Liver (tissue), 9 donors: ENCODE measurements around the gene SNX10. TPM values are rescaled to one million over a fixed set of nuclear protein-coding genes. Genes with fewer than 3 reads are reported as not detected.

Experiments used
- DNase-seq: peaks from one replicate; pipeline ENCODE4 v3.0.0-alpha.2; 2017; ENCODE audit warnings: low spot score
- H3K27ac ChIP-seq, 2 donors: one replicate each; pipeline ENCODE4 v1.7.0; 2013; ENCODE audit warnings: inconsistent platforms in 2 of 2, low read length in 2 of 2, control low read depth in 1 of 2, low read depth in 1 of 2, mild to moderate bottlenecking in 1 of 2
- H3K27me3 ChIP-seq, 4 donors: one replicate each; pipeline versions ENCODE4 v1.6.1 to v1.7.0; 2013; ENCODE audit warnings: low read length in 3 of 4, inconsistent platforms in 1 of 4, mild to moderate bottlenecking in 1 of 4, moderate library complexity in 1 of 4; ENCODE audit not compliant: control insufficient read depth in 4 of 4, insufficient read depth in 4 of 4
- H3K36me3 ChIP-seq, 4 donors: one replicate each; pipeline versions ENCODE4 v1.6.1 to v1.7.0; 2013; ENCODE audit warnings: low read length in 3 of 4, mild to moderate bottlenecking in 3 of 4, low read depth in 1 of 4, moderate library complexity in 1 of 4; ENCODE audit not compliant: control insufficient read depth in 4 of 4, insufficient read depth in 3 of 4
- H3K4me1 ChIP-seq, 4 donors: one replicate each; pipeline versions ENCODE4 v1.6.1 to v1.7.0; 2013; ENCODE audit warnings: low read length in 3 of 4, mild to moderate bottlenecking in 3 of 4, moderate library complexity in 1 of 4; ENCODE audit not compliant: control insufficient read depth in 4 of 4, insufficient read depth in 4 of 4
- H3K4me3 ChIP-seq, 3 donors: one replicate each; pipeline versions ENCODE4 v1.6.1 to v1.7.0; 2013; ENCODE audit warnings: low read length in 3 of 3, control low read depth in 1 of 3, low read depth in 1 of 3, mild to moderate bottlenecking in 1 of 3
- H3K9ac ChIP-seq, 2 donors: one replicate each; pipeline ENCODE4 v1.7.0; 2013; ENCODE audit warnings: low read length in 2 of 2, mild to moderate bottlenecking in 2 of 2, moderate library complexity in 2 of 2, control low read depth in 1 of 2, low read depth in 1 of 2
- H3K9me3 ChIP-seq, 4 donors: one replicate each; pipeline versions ENCODE4 v1.6.1 to v1.7.0; 2013; ENCODE audit warnings: low read length in 3 of 4; ENCODE audit not compliant: control insufficient read depth in 4 of 4
- ATF3 ChIP-seq: IDR thresholded peaks from 2 replicates; pipeline ENCODE4 v1.6.1; 2016; ENCODE audit warnings: antibody characterized with exemption
- CTCF ChIP-seq: fragments of 150-350 bp; IDR thresholded peaks from 2 replicates; pipeline ENCODE4 v1.5.1; 2017; ENCODE audit warnings: improper control_type of control experiment, low read depth, low read length; ENCODE audit not compliant: missing input control
- EGR1 ChIP-seq, 2 donors: IDR thresholded peaks; 2 replicates each; pipeline ENCODE4 v1.6.1; 2016 to 2018; ENCODE audit warnings: antibody characterized with exemption in 2 of 2, low read depth in 2 of 2
- FOXA1 ChIP-seq: IDR thresholded peaks from 2 replicates; pipeline ENCODE4 v1.6.1; 2016; ENCODE audit warnings: antibody characterized with exemption
- FOXA2 ChIP-seq: IDR thresholded peaks from 2 replicates; pipeline ENCODE4 v1.6.1; 2016; ENCODE audit warnings: antibody characterized with exemption
- GABPA ChIP-seq, 2 donors: IDR thresholded peaks in 1 of 2; conservative IDR thresholded peaks in 1 of 2; 2 replicates each; pipeline ENCODE4 v1.6.1; 2016; ENCODE audit warnings: antibody characterized with exemption in 2 of 2, mild to moderate bottlenecking in 1 of 2, moderate library complexity in 1 of 2
- HNF4A ChIP-seq, 2 donors: conservative IDR thresholded peaks; 2 replicates each; pipeline ENCODE4 v1.6.1; 2016; ENCODE audit warnings: antibody characterized with exemption in 2 of 2, mild to moderate bottlenecking in 2 of 2
- HNF4G ChIP-seq: IDR thresholded peaks from 2 replicates; pipeline ENCODE4 v1.6.1; 2016; ENCODE audit warnings: antibody characterized with exemption
- JUND ChIP-seq, 2 donors: IDR thresholded peaks; 2 replicates each; pipeline ENCODE4 v1.6.1; 2016; ENCODE audit warnings: antibody characterized with exemption in 2 of 2
- MAX ChIP-seq: IDR thresholded peaks from 2 replicates; pipeline ENCODE4 v1.6.1; 2016; ENCODE audit warnings: antibody characterized with exemption
- NR2F2 ChIP-seq: IDR thresholded peaks from 2 replicates; pipeline ENCODE4 v1.6.1; 2016; ENCODE audit warnings: antibody characterized with exemption
- RAD21 ChIP-seq, 2 donors: IDR thresholded peaks; 2 replicates each; pipeline ENCODE4 v1.6.1; 2016; ENCODE audit warnings: antibody characterized with exemption in 2 of 2, mild to moderate bottlenecking in 2 of 2
- REST ChIP-seq: IDR thresholded peaks from 2 replicates; pipeline ENCODE4 v1.6.1; 2016; ENCODE audit warnings: antibody characterized with exemption, mild to moderate bottlenecking
- RXRA ChIP-seq, 2 donors: IDR thresholded peaks; 2 replicates each; pipeline ENCODE4 v1.6.1; 2017 to 2018; ENCODE audit warnings: antibody characterized with exemption in 2 of 2, mild to moderate bottlenecking in 1 of 2
- SP1 ChIP-seq: IDR thresholded peaks from 2 replicates; pipeline ENCODE4 v1.6.1; 2018; ENCODE audit warnings: antibody characterized with exemption, mild to moderate bottlenecking
- TAF1 ChIP-seq: conservative IDR thresholded peaks from 2 replicates; pipeline ENCODE4 v1.6.1; 2016; ENCODE audit warnings: antibody characterized with exemption, mild to moderate bottlenecking
- YY1 ChIP-seq: IDR thresholded peaks from 2 replicates; pipeline ENCODE4 v1.6.1; 2016; ENCODE audit warnings: antibody characterized with exemption, mild to moderate bottlenecking
- WGBS: extraction: QIAGEN DNeasy Blood & Tissue Kit; methylation state at CpG from one replicate; pipeline ENCODE4 v1.1.7; 2013; 5-methylcytosine and 5-hydroxymethylcytosine counted together
- polyA plus RNA-seq, 2 donors: library from polyadenylated mRNA; stranded (reverse) in 1 of 2; unstranded in 1 of 2; fragments of 200-250 nt in 1 of 2; fragments of >200 nt in 1 of 2; fragmentation: Nextera tagmentation in 1 of 2; extraction: Ambion mirVana in 1 of 2; gene quantifications; one replicate each; pipeline versions ENCODE4 v1.2.1 to v1.2.3, GENCODE V29; 2013 to 2015
- total RNA-seq, 2 donors: library from RNA; depleted of rRNA; stranded (reverse); fragments of >200 nt; gene quantifications; one replicate each; pipeline ENCODE4 v1.2.3, GENCODE V29; 2014
- TF ChIP-seq, protein P1 (sequence below): IDR thresholded peaks from 2 replicates; pipeline ENCODE4 v1.6.1; 2016; ENCODE audit warnings: antibody characterized with exemption
- donor health status: healthy.
- donor health status: healthy.
- donor health status: healthy.
- donor health status: healthy.
- donor health status: healthy.

The SNX10 gene
- total and polyA plus RNA-seq, 4 donors = 5.9 to 15.9 (median 12.8) TPM

- Histone ChIP-seq H3K9ac (no peak overlapping the region), H3K9me3 (no peaks in the 10 kb centered on the region), H3K36me3 (no peaks in the 10 kb centered on the region), H3K27me3 (no peaks in the 10 kb centered on the region), H3K27ac (no peak overlapping the region), H3K4me1 (no peaks in the 10 kb centered on the region), H3K4me3 (no peak overlapping the region)
- 93% methylated on average over 2 of the region's 2 CpGs for WGBS
- TF ChIP-seq RXRA (IDR thresholded peaks at IDR 0.05) (no peak), FOXA1 (no peak), HNF4G (no peak), FOXA2 (no peak), MAX (no peak), RAD21 (IDR thresholded peaks at IDR 0.05) (no peak), GABPA (IDR thresholded peaks at IDR 0.05 in 1 of 2, conservative IDR thresholded peaks at IDR 0.05 in 1 of 2) (no peak), CTCF (no peak), NR2F2 (no peak), SP1 (no peak), JUND (IDR thresholded peaks at IDR 0.05) (no peak), TAF1 (no peak), EGR1 (IDR thresholded peaks at IDR 0.05; ENCODE audit: low read depth in 2 of 2) (no peak), ATF3 (no peak), REST (no peak), HNF4A (conservative IDR thresholded peaks at IDR 0.05) (no peak), YY1 (no peak)
- TF ChIP-seq, protein P1, sequence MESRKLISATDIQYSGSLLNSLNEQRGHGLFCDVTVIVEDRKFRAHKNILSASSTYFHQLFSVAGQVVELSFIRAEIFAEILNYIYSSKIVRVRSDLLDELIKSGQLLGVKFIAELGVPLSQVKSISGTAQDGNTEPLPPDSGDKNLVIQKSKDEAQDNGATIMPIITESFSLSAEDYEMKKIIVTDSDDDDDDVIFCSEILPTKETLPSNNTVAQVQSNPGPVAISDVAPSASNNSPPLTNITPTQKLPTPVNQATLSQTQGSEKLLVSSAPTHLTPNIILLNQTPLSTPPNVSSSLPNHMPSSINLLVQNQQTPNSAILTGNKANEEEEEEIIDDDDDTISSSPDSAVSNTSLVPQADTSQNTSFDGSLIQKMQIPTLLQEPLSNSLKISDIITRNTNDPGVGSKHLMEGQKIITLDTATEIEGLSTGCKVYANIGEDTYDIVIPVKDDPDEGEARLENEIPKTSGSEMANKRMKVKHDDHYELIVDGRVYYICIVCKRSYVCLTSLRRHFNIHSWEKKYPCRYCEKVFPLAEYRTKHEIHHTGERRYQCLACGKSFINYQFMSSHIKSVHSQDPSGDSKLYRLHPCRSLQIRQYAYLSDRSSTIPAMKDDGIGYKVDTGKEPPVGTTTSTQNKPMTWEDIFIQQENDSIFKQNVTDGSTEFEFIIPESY = no peak
- no peak for DNase-seq
These were observed 66.1 kb downstream of the SNX10 start for GRCh38 chr7:26357799-26358151.

GRCh38 chr7:26360650-26361049, 69.0 kb downstream of the SNX10 start:
- Histone ChIP-seq H3K9me3 (no peaks in the 10 kb centered on the region), H3K9ac (no peak overlapping the region), H3K27ac (no peak overlapping the region), H3K4me3 (no peak overlapping the region), H3K27me3 (no peaks in the 10 kb centered on the region), H3K4me1 (peaks cover 0 to 19% (median 12%) of the 10 kb centered on the region in 4 donors), H3K36me3 (no peaks in the 10 kb centered on the region)
- WGBS = 78% methylated on average over 3 of the region's 3 CpGs
- DNase-seq = no peak
- TF ChIP-seq JUND (IDR thresholded peaks at IDR 0.05) (no peak), YY1 (no peak), RAD21 (IDR thresholded peaks at IDR 0.05) (no peak), FOXA1 (no peak), REST (no peak), MAX (no peak), NR2F2 (no peak), TAF1 (no peak), GABPA (IDR thresholded peaks at IDR 0.05 in 1 of 2, conservative IDR thresholded peaks at IDR 0.05 in 1 of 2) (no peak), FOXA2 (no peak), ATF3 (no peak), RXRA (IDR thresholded peaks at IDR 0.05) (no peak), HNF4G (no peak), HNF4A (conservative IDR thresholded peaks at IDR 0.05) (no peak)
